K562 (cell line): Measurements from ENCODE around the gene C1orf21. TPM values are rescaled to one million over a fixed set of nuclear protein-coding genes. Genes with fewer than 3 reads are reported as not detected.

Experiments
- ATAC-seq: fragments of 200-7000 bp; cut with Tn5 transposase; 3 replicates; pipeline ENCODE4 v1.9.1; 2020; ENCODE audit warnings: moderate library complexity
- BruUV-seq: library from RNA; stranded (reverse); fragments of 400-500 nt; replicated peaks from 2 replicates; lab custom pipeline; 2021; lab: Mats Ljungman, UMichigan
- CTCF ChIA-PET: fragments of 300-600 bp; formaldehyde crosslinking; extraction: SDS; loops from one replicate; lab custom pipeline; 2021; ENCODE audit warnings: low intra/inter-chr PET ratio; lab: Yijun Ruan, JAX
- POLR2A ChIA-PET: fragments of 300-600, 350-650 bp; sonication (Branson Sonifier 250); formaldehyde crosslinking; extraction: SDS; loops from one replicate; lab custom pipeline; 2021; ENCODE audit warnings: antibody characterized with exemption, inconsistent platforms; lab: Yijun Ruan, JAX
- DNase-seq, 4 experiments: peaks; one replicate each; pipeline versions ENCODE4 v3.0.0 to v3.0.0-alpha.2; 2011 to 2018; ENCODE audit warnings: low spot score in 3 of 4, mixed read lengths in 3 of 4; ENCODE audit errors: extremely low read depth in 1 of 4
- FAIRE-seq: peaks from 2 replicates; lab custom pipeline; 2011; peaks lifted over from hg19 to GRCh38; lab: Jason Lieb, UNC
- H2AFZ ChIP-seq: 2 replicates; pipeline ENCODE4 v1.6.0; 2011; ENCODE audit warnings: low read depth, low read length, control low read depth, inconsistent platforms
- H3K27ac ChIP-seq: fragments of 200-600 bp; 3 replicates; pipeline ENCODE4 v1.8.0; 2011; ENCODE audit warnings: low read depth, mild to moderate bottlenecking, control low read depth, inconsistent platforms, low read length, moderate library complexity, mixed read lengths; ENCODE audit errors: extremely low read depth
- H3K27me3 ChIP-seq, 2 experiments: fragments of 300-600 bp in 1 of 2; 2 replicates in 1 of 2; 3 replicates in 1 of 2; pipeline versions ENCODE4 v1.6.0 to v1.8.0; 2011; ENCODE audit warnings: inconsistent platforms in 2 of 2, low read length in 2 of 2, mild to moderate bottlenecking in 1 of 2, mixed read lengths in 1 of 2, moderate library complexity in 1 of 2; ENCODE audit not compliant: control insufficient read depth in 2 of 2, insufficient read depth in 2 of 2
- H3K36me3 ChIP-seq: fragments of 300-600 bp; 3 replicates; pipeline ENCODE4 v1.8.0; 2011; ENCODE audit warnings: mild to moderate bottlenecking, low read length, inconsistent platforms; ENCODE audit not compliant: control insufficient read depth, insufficient read depth
- H3K4me1 ChIP-seq, 2 experiments: fragments of 200-600 bp in 1 of 2; replicated peaks in 1 of 2; 2 replicates in 1 of 2; 3 replicates in 1 of 2; pipeline versions ENCODE4 v1.5.1 to v1.8.0; 2011; ENCODE audit warnings: inconsistent platforms in 2 of 2, low read length in 2 of 2, mild to moderate bottlenecking in 1 of 2, mixed read lengths in 1 of 2, moderate library complexity in 1 of 2; ENCODE audit not compliant: control insufficient read depth in 2 of 2, insufficient read depth in 2 of 2
- H3K4me2 ChIP-seq: 2 replicates; pipeline ENCODE4 v1.6.1; 2011; ENCODE audit warnings: low read length, control low read depth, inconsistent platforms, mixed read lengths; ENCODE audit not compliant: insufficient read depth
- H3K4me3 ChIP-seq: fragments of 200-600 bp; sonication (generic), shearing (Covaris generic); 2 replicates; pipeline ENCODE4 v1.5.1; 2016; ENCODE audit warnings: control low read depth, inconsistent platforms
- H3K79me2 ChIP-seq: fragments of 200-600 bp; 3 replicates; pipeline ENCODE4 v1.8.0; 2011; ENCODE audit warnings: low read length, inconsistent platforms; ENCODE audit not compliant: control insufficient read depth, insufficient read depth
- H3K9ac ChIP-seq, 2 experiments: 2 replicates each; pipeline versions ENCODE4 v1.6.0 to v1.6.1; 2011; ENCODE audit warnings: low read depth in 2 of 2, low read length in 2 of 2, control low read depth in 1 of 2, inconsistent platforms in 1 of 2, mild to moderate bottlenecking in 1 of 2, mixed read lengths in 1 of 2; ENCODE audit not compliant: insufficient read depth in 1 of 2
- H3K9me1 ChIP-seq: one replicate; pipeline ENCODE4 v1.6.0; 2011; ENCODE audit warnings: inconsistent platforms, mild to moderate bottlenecking, low read length, moderate library complexity; ENCODE audit not compliant: control insufficient read depth, insufficient read depth
- H3K9me3 ChIP-seq: replicated peaks from 2 replicates; pipeline ENCODE4 v1.5.1; 2011; ENCODE audit warnings: low read depth, low read length, inconsistent platforms; ENCODE audit not compliant: control insufficient read depth, insufficient read depth
- H4K20me1 ChIP-seq: replicated peaks from 2 replicates; pipeline ENCODE4 v1.6.1; 2011; ENCODE audit warnings: low read length, inconsistent platforms, mixed read lengths; ENCODE audit not compliant: control insufficient read depth, insufficient read depth
- AFF4 ChIP-seq: sonication (generic); formaldehyde crosslinking; IDR thresholded peaks from 2 replicates; pipeline ENCODE4 v1.8.0; 2023; ENCODE audit warnings: mild to moderate bottlenecking, missing genetic modification reagents
- BHLHE40 ChIP-seq: IDR thresholded peaks from 2 replicates; pipeline ENCODE4 v1.6.1; 2011; ENCODE audit warnings: low read length, improper control_type of control experiment
- DACH1 ChIP-seq: fragments of 450-650 bp; IDR thresholded peaks from 2 replicates; pipeline ENCODE4 v1.6.1; 2018; ENCODE audit not compliant: partially characterized antibody
- HNRNPK ChIP-seq: fragments of 200-400 bp; formaldehyde crosslinking; IDR thresholded peaks from one replicate; pipeline ENCODE4 v1.6.1; 2018; ENCODE audit warnings: mild to moderate bottlenecking, low read depth, low read length; ENCODE audit not compliant: poor library complexity, severe bottlenecking
- JUNB ChIP-seq: fragments of 450-650 bp; formaldehyde crosslinking; conservative IDR thresholded peaks from 2 replicates; pipeline ENCODE4 v1.4.0; 2020; ENCODE audit warnings: mild to moderate bottlenecking
- SPI1 ChIP-seq: IDR thresholded peaks from 2 replicates; pipeline ENCODE4 v1.6.1; 2011; ENCODE audit warnings: low read depth, low read length, control low read depth, borderline replicate concordance
- TAL1 ChIP-seq: fragments of 450-650 bp; IDR thresholded peaks from 2 replicates; pipeline ENCODE4 v1.6.1; 2016; ENCODE audit warnings: mild to moderate bottlenecking
- ZFPM2 ChIP-seq: fragments of 250-450 bp; sonication (Bioruptor Pico); IDR thresholded peaks from 2 replicates; pipeline ENCODE4 v1.5.1; 2022; ENCODE audit warnings: mild to moderate bottlenecking
- ZNF175 ChIP-seq: fragments of 200-800 bp; sonication (Bioruptor generic); IDR thresholded peaks from 2 replicates; pipeline ENCODE4 v1.6.1; 2016; ENCODE audit warnings: low read depth, mild to moderate bottlenecking, missing genetic modification characterization, missing compliant biosample characterization
- WGBS: fragments of 100-300 bp; shearing (Covaris generic); methylation state at CpG from one replicate; pipeline ENCODE4 v1.1.6; 2016; ENCODE audit warnings: low coverage, mixed read lengths; ENCODE audit not compliant: insufficient coverage; ENCODE audit errors: missing lambda C conversion rate; 5-methylcytosine and 5-hydroxymethylcytosine counted together
- in situ Hi-C: fragments of 300-500 bp; cut with MboI; formaldehyde crosslinking; loops from 4 replicates; pipeline ENCODE4 v1.15.0; 2018; ENCODE audit warnings: inconsistent platforms, mixed read lengths
- intact Hi-C: fragments of 100-400 bp; cut with micrococcal nuclease; formaldehyde crosslinking; loops from 2 replicates; pipeline ENCODE4 v1.14.2; 2022
- polyA plus RNA-seq, 8 experiments: library from polyadenylated mRNA; depleted of rRNA in 4 of 8; stranded (reverse) in 5 of 8; unstranded in 3 of 8; fragments of >200 nt; fragmentation: Nextera tagmentation in 2 of 8; fragmentation: Illumina TruSeq in 1 of 8; extraction: Ambion mirVana in 2 of 8; extraction: Trizol in 1 of 8; gene quantifications; 2 replicates each; pipeline versions ENCODE4 v1.2.1 to v1.2.3, GENCODE V29; 2011 to 2014; ENCODE audit warnings: inconsistent platforms in 1 of 8, missing spikeins in 1 of 8
- total RNA-seq, 7 experiments: library from RNA; depleted of rRNA in 6 of 7; stranded (reverse); fragments of >200 nt in 6 of 7; fragmentation: Illumina TruSeq in 2 of 7; extraction: Trizol in 2 of 7; gene quantifications; 2 replicates each; pipeline versions ENCODE4 v1.2.1 to v1.2.3, GENCODE V29; 2011 to 2021; ENCODE audit warnings: low replicate concordance in 1 of 7
- TF ChIP-seq, protein P1 (sequence below): fragments of 250-450 bp; sonication (Bioruptor Pico); IDR thresholded peaks from 2 replicates; pipeline ENCODE4 v1.8.0; 2022; ENCODE audit warnings: moderate library complexity, mild to moderate bottlenecking, inconsistent platforms
- TF ChIP-seq, protein P2 (sequence below): fragments of 450-650 bp; conservative IDR thresholded peaks from 2 replicates; pipeline ENCODE4 v1.6.1; 2016; ENCODE audit warnings: missing genetic modification characterization, low read depth, mild to moderate bottlenecking, missing compliant biosample characterization, moderate library complexity

Gene C1orf21
- total and polyA plus RNA-seq, 9 of the 15 experiments (the other 6 are each of a cell fraction or from before 2014, with no cell fraction given) = under 0.01 to 0.31 (median 0.07) TPM

- H4K20me1 ChIP-seq = no peaks in the 10 kb centered on the region
- H3K9ac ChIP-seq = no peak overlapping the region
- no peak overlapping the region for H3K4me2 ChIP-seq
- ATAC-seq = no peak
- no peak overlapping the region for H3K4me3 ChIP-seq
- H3K4me1 ChIP-seq = no peaks in the 10 kb centered on the region
- H3K9me3 ChIP-seq = no peaks in the 10 kb centered on the region
- no peaks in the 10 kb centered on the region for H3K36me3 ChIP-seq
- no peak overlapping the region for H3K27ac ChIP-seq
- WGBS = 0% methylated on average over 2 of the region's 2 CpGs
- POLR2A ChIA-PET = interaction anchor here (0.6 kb wide), 1 partner anchor 656 kb away, joined by 3 read pairs; no protein-coding TSS in a partner anchor
- no peak for FAIRE-seq
- H3K27me3 ChIP-seq = no peaks in the 10 kb centered on the region; a peak in 1 of 5 replicates
- no peaks in the 10 kb centered on the region for H3K79me2 ChIP-seq
- CTCF ChIA-PET = no interaction called here
- in situ Hi-C loops (no loop called here), intact Hi-C loops (no loop called here)
- H3K9me1 ChIP-seq = no peaks in the 10 kb centered on the region
- H2AFZ ChIP-seq = no peak overlapping the region
- BruUV-seq = no TSS peak
- no peak for DNase-seq
- TF ChIP-seq AFF4 (no peak), SPI1 (no peak), BHLHE40 (no peak), JUNB (CRISPR knock-in tag) (no peak), ZNF175 (no peak), ZFPM2 (CRISPR knock-in tag) (no peak), HNRNPK (no peak), DACH1 (no peak), TAL1 (peak; percentile 12; the same call in 1 of the 2 replicates)
- TF ChIP-seq, protein P1, sequence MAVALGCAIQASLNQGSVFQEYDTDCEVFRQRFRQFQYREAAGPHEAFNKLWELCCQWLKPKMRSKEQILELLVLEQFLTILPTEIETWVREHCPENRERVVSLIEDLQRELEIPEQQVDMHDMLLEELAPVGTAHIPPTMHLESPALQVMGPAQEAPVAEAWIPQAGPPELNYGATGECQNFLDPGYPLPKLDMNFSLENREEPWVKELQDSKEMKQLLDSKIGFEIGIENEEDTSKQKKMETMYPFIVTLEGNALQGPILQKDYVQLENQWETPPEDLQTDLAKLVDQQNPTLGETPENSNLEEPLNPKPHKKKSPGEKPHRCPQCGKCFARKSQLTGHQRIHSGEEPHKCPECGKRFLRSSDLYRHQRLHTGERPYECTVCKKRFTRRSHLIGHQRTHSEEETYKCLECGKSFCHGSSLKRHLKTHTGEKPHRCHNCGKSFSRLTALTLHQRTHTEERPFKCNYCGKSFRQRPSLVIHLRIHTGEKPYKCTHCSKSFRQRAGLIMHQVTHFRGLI (CRISPR knock-in tag) = peak; percentile 89; the same call in 1 of the 2 replicates
- TF ChIP-seq, protein P2, sequence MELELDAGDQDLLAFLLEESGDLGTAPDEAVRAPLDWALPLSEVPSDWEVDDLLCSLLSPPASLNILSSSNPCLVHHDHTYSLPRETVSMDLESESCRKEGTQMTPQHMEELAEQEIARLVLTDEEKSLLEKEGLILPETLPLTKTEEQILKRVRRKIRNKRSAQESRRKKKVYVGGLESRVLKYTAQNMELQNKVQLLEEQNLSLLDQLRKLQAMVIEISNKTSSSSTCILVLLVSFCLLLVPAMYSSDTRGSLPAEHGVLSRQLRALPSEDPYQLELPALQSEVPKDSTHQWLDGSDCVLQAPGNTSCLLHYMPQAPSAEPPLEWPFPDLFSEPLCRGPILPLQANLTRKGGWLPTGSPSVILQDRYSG (tag) = no peak
- TF ChIP-seq, all 486 proteins: peak for 2
Measured at GRCh38 chr1:184350573-184350972, 36.3 kb upstream of the C1orf21 start.
